HEK293 (cell line): Measurements from ENCODE around the gene SBF1.

Source experiments
- CTCF ChIP-seq: fragments of 450-650 bp; formaldehyde crosslinking; IDR thresholded peaks from 2 replicates; pipeline ENCODE4 v1.5.1; 2016; ENCODE audit warnings: missing biosample characterization, missing genetic modification characterization
- KLF16 ChIP-seq: fragments of 450-650 bp; formaldehyde crosslinking; IDR thresholded peaks from 2 replicates; pipeline ENCODE4 v1.5.1; 2017; ENCODE audit warnings: missing biosample characterization, missing genetic modification characterization
- REST ChIP-seq: fragments of 450-650 bp; formaldehyde crosslinking; IDR thresholded peaks from 2 replicates; pipeline ENCODE4 v1.5.1; 2016; ENCODE audit warnings: missing biosample characterization, missing genetic modification characterization
- TCF7L2 ChIP-seq: IDR thresholded peaks from 2 replicates; pipeline ENCODE4 v1.6.1; 2011; ENCODE audit warnings: low read depth, mild to moderate bottlenecking, inconsistent platforms, low read length, moderate library complexity, borderline replicate concordance
- YY1 ChIP-seq: fragments of 450-650 bp; formaldehyde crosslinking; IDR thresholded peaks from 2 replicates; pipeline ENCODE4 v1.5.1; 2018; ENCODE audit warnings: missing biosample characterization, missing genetic modification characterization
- ZBTB17 ChIP-seq: fragments of 450-650 bp; formaldehyde crosslinking; IDR thresholded peaks from 2 replicates; pipeline ENCODE4 v1.5.1; 2016; ENCODE audit warnings: missing biosample characterization, missing genetic modification characterization
- ZBTB7A ChIP-seq: fragments of 450-650 bp; formaldehyde crosslinking; IDR thresholded peaks from 2 replicates; pipeline ENCODE4 v1.5.1; 2016; ENCODE audit warnings: low read depth, missing biosample characterization, missing genetic modification characterization
- ZNF24 ChIP-seq: fragments of 450-650 bp; formaldehyde crosslinking; IDR thresholded peaks from 2 replicates; pipeline ENCODE4 v1.5.1; 2016; ENCODE audit warnings: missing biosample characterization, missing genetic modification characterization
- ZNF274 ChIP-seq, 2 experiments: fragments of 200-500 bp in 1 of 2; fragments of 450-650 bp in 1 of 2; sonication (Bioruptor generic) in 1 of 2; formaldehyde crosslinking in 1 of 2; IDR thresholded peaks; 2 replicates each; pipeline versions ENCODE4 v1.5.1 to v1.6.1; 2014 to 2016; ENCODE audit warnings: borderline replicate concordance in 1 of 2, inconsistent platforms in 1 of 2, low read length in 1 of 2, missing biosample characterization in 1 of 2, missing genetic modification characterization in 1 of 2
- ZNF394 ChIP-seq: fragments of 450-650 bp; formaldehyde crosslinking; IDR thresholded peaks from 2 replicates; pipeline ENCODE4 v1.5.1; 2016; ENCODE audit warnings: missing biosample characterization, missing genetic modification characterization, mild to moderate bottlenecking, moderate library complexity, borderline replicate concordance
- ZNF654 ChIP-seq: fragments of 450-650 bp; formaldehyde crosslinking; IDR thresholded peaks from 2 replicates; pipeline ENCODE4 v1.5.1; 2016; ENCODE audit warnings: low read depth, missing biosample characterization, missing genetic modification characterization
- TF ChIP-seq, protein P1 (sequence below): fragments of 450-650 bp; IDR thresholded peaks from 2 replicates; pipeline ENCODE4 v1.5.1; 2018; ENCODE audit warnings: missing biosample characterization, mild to moderate bottlenecking, missing genetic modification characterization
- TF ChIP-seq, protein P2 (sequence below): sonication (generic); formaldehyde crosslinking; IDR thresholded peaks from 2 replicates; pipeline ENCODE4 v1.8.1; 2022; ENCODE audit warnings: mild to moderate bottlenecking, moderate library complexity, missing genetic modification reagents
- TF ChIP-seq, protein P3 (sequence below): fragments of 450-650 bp; formaldehyde crosslinking; IDR thresholded peaks from 2 replicates; pipeline ENCODE4 v1.5.1; 2017; ENCODE audit warnings: missing biosample characterization, missing genetic modification characterization

DNA sequence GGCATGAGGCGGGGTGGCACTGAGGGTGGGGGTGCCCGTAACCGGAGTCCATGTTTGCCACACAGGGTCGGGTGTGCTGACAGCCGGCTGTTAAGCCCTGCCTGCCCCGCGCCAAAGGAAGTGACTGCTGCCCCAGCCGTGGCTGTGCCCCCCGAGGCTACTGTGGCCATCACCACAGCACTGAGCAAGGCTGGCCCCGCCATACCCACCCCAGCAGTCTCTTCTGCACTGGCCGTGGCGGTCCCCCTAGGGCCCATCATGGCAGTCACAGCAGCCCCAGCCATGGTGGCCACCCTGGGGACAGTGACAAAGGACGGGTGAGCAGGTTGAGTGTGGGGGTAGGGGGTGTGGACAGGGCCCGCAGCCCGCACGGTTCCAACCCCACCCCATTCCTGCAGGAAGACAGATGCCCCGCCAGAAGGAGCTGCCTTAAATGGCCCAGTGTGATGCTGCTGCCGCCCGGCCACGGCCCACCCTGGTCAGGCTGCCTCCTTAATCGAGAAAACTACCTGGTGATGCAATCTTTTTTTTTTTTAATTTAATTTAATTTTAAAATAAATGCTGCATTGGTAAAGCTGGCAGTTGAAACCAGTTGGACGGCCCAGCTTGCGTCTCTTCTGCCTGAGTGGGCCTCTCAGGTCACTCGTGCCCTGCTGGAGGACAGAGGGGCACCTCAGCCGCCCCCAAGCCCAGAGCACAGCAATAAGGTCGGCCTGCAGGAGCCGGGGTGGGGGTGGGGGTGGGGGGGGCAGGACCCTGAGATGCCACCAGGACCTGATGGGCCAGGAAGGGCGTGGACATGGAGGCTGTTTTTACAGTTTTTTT, 30.8 kb downstream of the SBF1 start:
- no peak for TF ChIP-seq KLF16 (tag by site-specific recombination)
- no peak for TF ChIP-seq ZNF274 (IDR thresholded peaks at IDR 0.05; ENCODE audit: low read length)
- no peak for TF ChIP-seq ZNF274 (tag by site-specific recombination; IDR thresholded peaks at IDR 0.05; ENCODE audit: borderline replicate concordance)
- TF ChIP-seq REST (tag by site-specific recombination), result no peak
- TF ChIP-seq CTCF (tag by site-specific recombination), result no peak
- TF ChIP-seq ZBTB17, result no peak
- TF ChIP-seq, protein P1, sequence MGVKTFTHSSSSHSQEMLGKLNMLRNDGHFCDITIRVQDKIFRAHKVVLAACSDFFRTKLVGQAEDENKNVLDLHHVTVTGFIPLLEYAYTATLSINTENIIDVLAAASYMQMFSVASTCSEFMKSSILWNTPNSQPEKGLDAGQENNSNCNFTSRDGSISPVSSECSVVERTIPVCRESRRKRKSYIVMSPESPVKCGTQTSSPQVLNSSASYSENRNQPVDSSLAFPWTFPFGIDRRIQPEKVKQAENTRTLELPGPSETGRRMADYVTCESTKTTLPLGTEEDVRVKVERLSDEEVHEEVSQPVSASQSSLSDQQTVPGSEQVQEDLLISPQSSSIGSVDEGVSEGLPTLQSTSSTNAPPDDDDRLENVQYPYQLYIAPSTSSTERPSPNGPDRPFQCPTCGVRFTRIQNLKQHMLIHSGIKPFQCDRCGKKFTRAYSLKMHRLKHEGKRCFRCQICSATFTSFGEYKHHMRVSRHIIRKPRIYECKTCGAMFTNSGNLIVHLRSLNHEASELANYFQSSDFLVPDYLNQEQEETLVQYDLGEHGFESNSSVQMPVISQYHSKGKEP, result no peak
- TF ChIP-seq, protein P2, sequence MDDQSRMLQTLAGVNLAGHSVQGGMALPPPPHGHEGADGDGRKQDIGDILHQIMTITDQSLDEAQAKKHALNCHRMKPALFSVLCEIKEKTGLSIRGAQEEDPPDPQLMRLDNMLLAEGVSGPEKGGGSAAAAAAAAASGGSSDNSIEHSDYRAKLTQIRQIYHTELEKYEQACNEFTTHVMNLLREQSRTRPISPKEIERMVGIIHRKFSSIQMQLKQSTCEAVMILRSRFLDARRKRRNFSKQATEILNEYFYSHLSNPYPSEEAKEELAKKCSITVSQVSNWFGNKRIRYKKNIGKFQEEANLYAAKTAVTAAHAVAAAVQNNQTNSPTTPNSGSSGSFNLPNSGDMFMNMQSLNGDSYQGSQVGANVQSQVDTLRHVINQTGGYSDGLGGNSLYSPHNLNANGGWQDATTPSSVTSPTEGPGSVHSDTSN, result no peak
- no peak for TF ChIP-seq TCF7L2
- TF ChIP-seq ZNF394 (tag by site-specific recombination), result no peak
- TF ChIP-seq, protein P3, sequence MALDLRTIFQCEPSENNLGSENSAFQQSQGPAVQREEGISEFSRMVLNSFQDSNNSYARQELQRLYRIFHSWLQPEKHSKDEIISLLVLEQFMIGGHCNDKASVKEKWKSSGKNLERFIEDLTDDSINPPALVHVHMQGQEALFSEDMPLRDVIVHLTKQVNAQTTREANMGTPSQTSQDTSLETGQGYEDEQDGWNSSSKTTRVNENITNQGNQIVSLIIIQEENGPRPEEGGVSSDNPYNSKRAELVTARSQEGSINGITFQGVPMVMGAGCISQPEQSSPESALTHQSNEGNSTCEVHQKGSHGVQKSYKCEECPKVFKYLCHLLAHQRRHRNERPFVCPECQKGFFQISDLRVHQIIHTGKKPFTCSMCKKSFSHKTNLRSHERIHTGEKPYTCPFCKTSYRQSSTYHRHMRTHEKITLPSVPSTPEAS (tag by site-specific recombination), result no peak
- TF ChIP-seq YY1, result no peak
- TF ChIP-seq ZNF24 (tag by site-specific recombination), result no peak
- TF ChIP-seq ZNF654 (tag by site-specific recombination), result no peak
- no peak for TF ChIP-seq ZBTB7A (tag by site-specific recombination)
